ENCODE results near the gene TMEM174.
A peak's percentile ranks its signal among the peaks of the same experiment; 100 is the strongest.

TMEM174 gene

GRCh38 chr5:73154208-73155006 lies 18.6 kb upstream of the TMEM174 start:
- no peak for TF ChIP-seq CTCF (IDR thresholded peaks at IDR 0.05; ENCODE audit: low read depth, low read length)
- no peak overlapping the region for H3K4me3 ChIP-seq (ENCODE audit: low read depth, low read length)

- TF ChIP-seq CTCF (IDR thresholded peaks at IDR 0.05; ENCODE audit: low read depth, low read length), result no peak
- H3K4me3 ChIP-seq (ENCODE audit: low read depth, low read length), result no peak overlapping the region
These were observed 17.4 kb upstream of the TMEM174 start for GRCh38 chr5:73155271-73156222.

- no peak overlapping the region for H3K4me3 ChIP-seq (ENCODE audit: low read depth, low read length)
- no peak for TF ChIP-seq CTCF (IDR thresholded peaks at IDR 0.05; ENCODE audit: low read depth, low read length)
These were observed 15.3 kb upstream of the TMEM174 start for GRCh38 chr5:73157414-73158303.

GRCh38 chr5:73158313-73158712 lies 14.7 kb upstream of the TMEM174 start:
- H3K4me3 ChIP-seq (ENCODE audit: low read depth, low read length), result no peak overlapping the region
- TF ChIP-seq CTCF (IDR thresholded peaks at IDR 0.05; ENCODE audit: low read depth, low read length), result no peak

GRCh38 chr5:73160239-73160671 lies 12.7 kb upstream of the TMEM174 start:
- H3K4me3 ChIP-seq (ENCODE audit: low read depth, low read length), result no peak overlapping the region
- TF ChIP-seq CTCF (IDR thresholded peaks at IDR 0.05; ENCODE audit: low read depth, low read length), result no peak

- no peak overlapping the region for H3K4me3 ChIP-seq (ENCODE audit: low read depth, low read length)
- TF ChIP-seq CTCF (IDR thresholded peaks at IDR 0.05; ENCODE audit: low read depth, low read length), result peak; percentile 62
These were observed 2.5 kb upstream of the TMEM174 start for GRCh38 chr5:73170522-73170921.

All from WI38 (cell line).